Eye (tissue), 1 donor: ENCODE results near the gene SYNJ2.
"Not testable (repeated sequence)": the region's sequence is repeated elsewhere in the genome, so short reads cannot be mapped to it uniquely, and the experiment has no call there.

Experiments used
- DNase-seq: peaks from one replicate; pipeline ENCODE4 v3.0.0-alpha.2; 2015

The SYNJ2 gene

GRCh38 chr6:157954150-157955117 lies 27.2 kb upstream of the SYNJ2 start:
- peak; percentile 43 for DNase-seq

- DNase-seq, result no peak
These were observed 26.0 kb upstream of the SYNJ2 start for GRCh38 chr6:157955675-157956074.

DNA sequence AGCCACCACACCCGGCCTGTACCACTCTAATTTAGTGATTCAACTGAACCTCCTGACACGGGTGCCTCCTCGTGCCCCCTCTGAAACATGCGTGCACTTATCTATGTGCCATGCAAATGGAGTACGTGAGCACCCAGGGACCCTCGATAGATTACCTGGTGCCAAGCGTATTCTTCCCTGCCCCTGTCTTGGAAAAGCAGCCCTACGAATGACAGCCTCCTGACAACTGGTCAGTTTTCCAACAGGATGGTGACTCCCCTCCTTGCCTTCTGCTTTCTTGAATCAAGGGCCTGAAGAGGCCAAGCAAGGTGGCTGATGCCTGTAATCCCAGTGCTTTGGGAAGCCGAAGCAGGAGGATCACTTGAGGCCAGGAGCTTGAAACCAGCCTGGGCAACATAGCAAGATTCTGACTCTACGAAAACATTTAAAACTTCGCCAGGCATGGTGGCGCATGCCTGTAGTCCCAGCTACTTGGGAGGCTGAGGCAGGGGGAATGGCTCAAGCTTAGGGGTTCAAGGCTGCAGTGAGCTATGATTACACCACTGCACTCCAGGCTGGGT lies 25.4 kb upstream of the SYNJ2 start:
- no peak for DNase-seq

- DNase-seq, result no peak
These were observed 22.0 kb upstream of the SYNJ2 start for GRCh38 chr6:157959451-157960227.

GRCh38 chr6:157961153-157961831 lies 20.4 kb upstream of the SYNJ2 start:
- DNase-seq, result no peak

DNA sequence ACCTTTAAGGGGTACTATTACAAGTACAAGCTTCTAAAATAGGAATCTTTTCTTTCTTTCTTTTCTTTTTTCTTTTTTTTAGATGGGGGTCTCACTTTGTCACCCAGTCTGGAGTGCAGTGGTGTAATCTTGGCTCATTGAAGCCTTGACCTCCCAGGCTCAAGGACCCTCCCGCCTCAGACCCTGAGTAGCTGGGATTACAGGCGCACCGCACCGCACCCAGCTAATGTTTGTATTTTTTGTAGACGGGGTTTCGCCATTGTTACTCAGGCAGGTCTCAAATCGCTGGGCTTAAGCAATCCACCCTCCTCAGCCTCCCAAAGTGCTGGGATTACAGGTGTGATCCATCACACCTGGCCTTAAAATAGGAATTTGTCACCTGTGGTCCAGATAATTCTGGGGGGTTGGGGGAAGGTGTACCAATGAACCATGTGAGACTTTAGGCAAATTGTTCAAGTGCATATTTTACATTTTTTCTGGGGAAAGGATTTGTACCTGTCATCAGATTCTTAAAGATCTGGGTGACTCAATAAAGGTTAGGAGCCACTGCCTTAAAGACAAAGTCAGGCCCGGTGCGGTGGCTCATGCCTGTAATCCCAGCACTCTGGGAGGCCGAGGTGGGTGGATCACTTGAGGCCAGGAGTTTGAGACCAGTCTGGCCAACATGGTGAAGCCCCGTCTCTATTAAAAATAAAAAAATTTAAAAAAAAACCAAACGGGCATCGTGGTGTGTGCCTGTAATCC lies 19.7 kb upstream of the SYNJ2 start:
- no peak for DNase-seq

DNA sequence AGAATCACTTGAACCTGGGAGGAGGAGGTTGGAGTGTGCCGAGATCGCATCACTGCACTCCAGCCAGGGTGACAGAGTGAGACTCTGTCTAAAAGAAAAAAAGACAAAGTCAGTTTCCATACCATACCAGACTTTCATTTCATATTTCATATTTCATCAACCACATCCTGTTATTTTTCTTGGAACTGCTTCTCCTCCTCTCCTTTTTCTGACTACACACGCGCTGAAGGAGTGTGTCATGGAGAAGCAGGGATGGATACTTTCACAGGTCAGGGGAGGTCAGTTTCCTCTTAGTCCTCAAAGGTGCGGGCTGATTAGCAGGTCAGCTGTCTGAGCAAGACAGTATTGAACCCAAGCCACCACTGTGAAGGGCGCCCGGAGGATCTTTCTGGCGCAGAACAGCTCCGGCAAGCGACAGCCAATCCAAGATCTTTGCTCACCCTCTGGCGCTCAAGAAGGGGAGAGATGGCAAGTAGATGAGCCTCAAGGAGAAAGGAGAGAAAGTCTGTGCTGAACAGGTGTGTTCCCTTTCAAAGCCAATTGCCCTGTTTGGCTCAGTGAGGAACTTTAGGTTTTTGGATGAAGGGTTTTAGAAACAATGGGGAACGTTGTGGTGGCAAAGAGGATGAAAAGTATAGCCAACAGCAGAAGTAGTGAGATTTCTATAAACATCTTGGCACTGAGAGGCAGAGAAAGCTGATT lies 18.9 kb upstream of the SYNJ2 start:
- DNase-seq, result no peak

- no peak for DNase-seq
These were observed 17.6 kb upstream of the SYNJ2 start for GRCh38 chr6:157964100-157964499.

- no peak for DNase-seq
These were observed 16.3 kb upstream of the SYNJ2 start for GRCh38 chr6:157965387-157965786.

DNA sequence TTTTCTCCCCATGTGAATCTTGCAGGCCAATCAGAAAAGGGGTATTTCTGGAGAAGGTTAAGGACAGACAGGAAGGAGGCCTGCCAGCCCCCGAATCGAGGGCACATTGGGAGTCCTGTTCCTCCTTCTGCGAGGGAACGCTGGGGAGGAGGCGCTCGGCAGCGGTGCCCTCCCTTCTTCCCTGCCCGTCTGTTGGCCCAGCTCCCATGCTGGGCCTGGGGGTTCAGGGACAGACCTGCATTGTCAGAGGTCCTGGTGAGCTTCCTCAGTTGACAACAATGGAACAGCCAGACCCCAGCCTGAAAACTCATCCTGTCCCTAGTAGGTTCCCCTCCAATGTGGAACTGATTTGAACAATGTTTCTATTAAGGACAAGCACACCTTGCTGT lies 15.1 kb upstream of the SYNJ2 start:
- DNase-seq, result no peak

- DNase-seq, result no peak
These were observed 14.6 kb upstream of the SYNJ2 start for GRCh38 chr6:157967020-157967419.

- DNase-seq, result no peak
These were observed 14.2 kb upstream of the SYNJ2 start for GRCh38 chr6:157967486-157967885.

GRCh38 chr6:157972177-157972576 lies 9.5 kb upstream of the SYNJ2 start:
- DNase-seq, result not testable (repeated sequence)

DNA sequence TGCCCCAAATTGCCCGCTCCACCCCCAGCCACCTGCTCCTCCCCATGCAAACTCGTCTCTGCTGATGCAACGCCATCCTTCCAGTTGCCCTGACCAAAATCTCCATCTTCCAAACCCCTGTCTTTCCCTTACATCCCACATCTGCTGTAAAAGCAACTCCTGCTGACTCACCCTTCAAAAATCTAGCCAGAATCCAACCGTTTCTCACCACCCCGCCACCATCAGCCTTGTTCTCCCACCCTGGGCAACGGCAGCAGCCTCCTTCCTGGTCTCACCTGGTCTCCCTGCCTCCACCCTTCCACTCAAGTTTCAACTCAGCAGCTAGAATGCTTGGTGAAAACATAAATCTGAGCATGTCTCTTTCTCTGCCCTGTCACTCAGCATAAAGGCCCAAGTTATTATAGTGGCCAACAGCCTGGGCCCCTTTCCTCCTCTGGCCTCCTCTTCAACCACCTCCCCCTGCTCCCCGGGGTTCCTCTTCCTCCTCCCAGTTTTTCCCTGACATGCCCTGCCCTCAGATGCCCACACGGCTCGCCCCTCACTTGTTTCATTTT lies 7.2 kb upstream of the SYNJ2 start:
- DNase-seq, result no peak

GRCh38 chr6:157974967-157975366 lies 6.7 kb upstream of the SYNJ2 start:
- no peak for DNase-seq

GRCh38 chr6:157975456-157975855 lies 6.2 kb upstream of the SYNJ2 start:
- DNase-seq, result no peak

DNA sequence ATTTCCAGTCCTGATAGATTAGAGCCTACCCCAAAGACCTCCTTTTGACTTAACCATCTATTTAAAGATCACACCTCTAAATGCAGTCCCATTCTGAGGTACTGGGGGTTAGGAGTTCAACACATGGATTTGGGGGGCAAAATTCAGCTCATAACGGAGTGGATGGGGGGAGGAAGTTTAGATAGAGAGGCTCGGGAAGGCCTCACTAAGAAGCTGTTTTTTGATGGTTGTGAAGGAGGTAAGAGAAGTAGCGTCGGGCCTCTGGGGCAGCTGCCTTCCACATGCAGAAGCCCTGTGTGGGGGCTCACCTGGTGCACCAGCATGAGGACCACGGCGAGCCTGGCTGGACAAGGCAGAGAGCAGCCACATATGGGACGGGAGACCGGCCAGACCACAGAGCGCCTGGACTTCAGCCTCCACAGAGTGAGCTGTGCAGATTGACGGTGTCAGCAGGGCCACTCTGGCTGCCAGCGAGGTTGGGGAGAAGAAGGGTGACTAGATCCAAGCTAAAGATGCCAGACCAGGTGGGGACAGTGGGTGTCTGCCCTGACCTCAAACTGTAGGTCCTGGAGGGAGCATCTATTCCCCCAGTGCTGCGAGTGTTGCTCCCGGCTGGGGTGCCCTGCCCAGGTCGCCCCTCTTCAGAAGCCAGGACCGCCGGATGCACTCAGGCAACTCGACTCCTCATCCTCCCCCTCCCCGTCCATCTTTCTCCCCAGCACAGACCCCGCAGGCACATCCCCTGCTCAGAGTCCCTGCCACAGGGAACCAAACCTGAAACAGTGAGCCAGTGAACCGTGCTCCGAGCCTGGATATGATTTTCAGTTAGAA lies 5.1 kb upstream of the SYNJ2 start:
- DNase-seq, result no peak

DNA sequence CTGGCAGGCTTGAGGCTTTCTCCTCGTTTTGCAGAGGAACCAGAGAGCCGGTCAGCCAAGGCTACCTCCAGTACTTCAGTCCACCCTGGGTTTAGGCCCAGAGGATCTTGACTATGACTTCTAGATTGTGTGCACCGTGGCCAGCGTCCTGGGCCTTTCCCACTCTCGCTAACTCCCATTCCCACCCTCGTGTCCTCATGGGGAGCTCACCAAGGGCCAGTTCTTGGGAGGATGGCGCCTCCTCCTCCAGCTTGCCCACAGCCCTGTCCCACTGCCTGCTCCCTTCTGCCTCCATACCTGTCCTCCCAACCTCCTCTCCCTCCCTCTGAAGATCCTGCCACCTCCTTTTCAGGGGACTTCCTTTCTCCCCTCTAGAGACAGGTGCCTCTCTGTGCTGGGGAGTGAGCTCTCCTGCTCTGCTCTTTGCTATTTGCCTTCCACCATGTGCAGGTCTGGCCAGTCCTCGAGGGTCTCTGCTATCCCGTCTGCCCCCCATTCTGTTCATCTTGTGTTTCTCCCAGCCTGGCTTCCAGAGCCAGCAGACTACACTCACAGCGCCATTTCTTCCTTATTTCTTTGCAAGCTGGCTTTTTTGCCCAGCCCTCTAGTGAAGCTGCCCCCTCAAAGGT lies 4.4 kb upstream of the SYNJ2 start:
- no peak for DNase-seq

- DNase-seq, result no peak
These were observed 3.5 kb upstream of the SYNJ2 start for GRCh38 chr6:157978021-157978783.
